22Rv1 (cell line): ENCODE results near the gene FANCI.

Experiments
- H3K27ac ChIP-seq: fragments of 450-650 bp; 2 replicates; pipeline ENCODE4 v1.5.1; 2017
- CTCF ChIP-seq: fragments of 450-650 bp; IDR thresholded peaks from 2 replicates; pipeline ENCODE4 v1.5.1; 2017; ENCODE audit warnings: mild to moderate bottlenecking
- ZFX ChIP-seq: fragments of 450-650 bp; IDR thresholded peaks from 2 replicates; pipeline ENCODE4 v1.6.1; 2017; ENCODE audit warnings: antibody characterized with exemption, borderline replicate concordance

Gene FANCI

GRCh38 chr15:89308236-89308635 is 64.5 kb downstream of the FANCI start:
- H3K27ac ChIP-seq: no peak overlapping the region
- TF ChIP-seq ZFX: no peak
- no peak for TF ChIP-seq CTCF

- TF ChIP-seq CTCF (no peak), ZFX (no peak)
- H3K27ac ChIP-seq: no peak overlapping the region
Measured at GRCh38 chr15:89309993-89310392, 66.2 kb downstream of the FANCI start.

GRCh38 chr15:89315375-89315929 is 71.7 kb downstream of the FANCI start:
- H3K27ac ChIP-seq: peak overlapping the region; percentile 44
- TF ChIP-seq ZFX (no peak), CTCF (no peak)

GRCh38 chr15:89316504-89316903 is 72.7 kb downstream of the FANCI start:
- no peak overlapping the region for H3K27ac ChIP-seq
- no peak for TF ChIP-seq ZFX
- no peak for TF ChIP-seq CTCF

- TF ChIP-seq ZFX (no peak), CTCF (no peak)
- 0 out of 2 replicates have a peak overlapping the region, but pooled peaks have one; percentile 10 for H3K27ac ChIP-seq
Measured at GRCh38 chr15:89317186-89317720, 73.5 kb downstream of the FANCI start.

- no peak for TF ChIP-seq ZFX
- TF ChIP-seq CTCF: no peak
- no peak overlapping the region for H3K27ac ChIP-seq
Measured at GRCh38 chr15:89319678-89320077, 75.9 kb downstream of the FANCI start.

- no peak for TF ChIP-seq ZFX
- TF ChIP-seq CTCF: no peak
Measured at GRCh38 chr15:89320200-89320599, 76.4 kb downstream of the FANCI start.

More at GRCh38 chr15:89320200-89320599, 76.4 kb downstream of the FANCI start:
- no peak overlapping the region for H3K27ac ChIP-seq
